Measurements from ENCODE around the gene ATG3.

DNA sequence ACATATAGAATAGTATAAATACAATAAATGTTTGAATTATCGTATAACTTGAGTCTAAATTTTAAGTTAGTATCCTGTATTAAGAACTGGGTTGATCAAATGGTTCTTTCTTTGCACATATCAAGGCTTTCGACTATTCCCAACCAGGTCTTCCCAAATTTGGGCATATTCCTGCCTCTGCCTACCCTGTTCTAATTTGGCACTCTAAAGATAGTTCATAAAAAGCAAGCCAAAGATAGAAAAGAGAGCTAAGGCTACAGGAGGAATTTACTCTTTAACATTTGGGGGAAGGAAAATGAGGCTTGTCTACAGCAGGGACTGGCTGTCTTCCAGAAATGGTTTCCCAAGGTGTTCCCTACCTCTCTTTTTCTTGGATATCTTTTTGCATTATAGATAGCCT is 36.2 kb upstream of the ATG3 start:
- TF ChIP-seq CTCF (IDR thresholded peaks at IDR 0.05) = no peak
- TF ChIP-seq EP300 (IDR thresholded peaks at IDR 0.05) = no peak

All from gastroesophageal sphincter (tissue), 3 donors.